GM03348 (cell line): ENCODE data around the gene HSPA1B.
"Not testable (repeated sequence)": the region's sequence is repeated elsewhere in the genome, so short reads cannot be mapped to it uniquely, and the experiment has no call there.

Source experiments
- DNase-seq: peaks from one replicate; pipeline ENCODE4 v3.0.0; 2012; ENCODE audit warnings: low spot score

Gene HSPA1B

DNA sequence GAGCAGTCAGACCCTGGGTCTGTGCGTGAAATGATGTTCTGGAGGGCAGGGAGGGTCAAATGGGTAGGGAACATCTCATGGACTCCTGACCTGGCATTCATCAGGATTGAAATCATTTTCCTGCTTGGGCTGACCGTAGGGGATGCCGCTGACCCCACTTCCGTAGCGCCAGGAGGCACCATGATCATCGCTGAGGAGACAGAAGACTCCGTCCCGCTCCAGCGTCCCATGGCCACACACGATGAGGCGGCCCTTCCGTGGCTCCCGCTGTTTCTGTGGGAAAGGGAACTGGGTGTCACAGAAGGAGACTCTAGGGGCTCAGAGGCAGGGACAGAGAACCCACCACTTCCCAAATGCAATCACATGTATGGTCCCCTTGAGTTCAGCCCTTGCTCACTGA lies 32.8 kb downstream of the HSPA1B start:
- no peak for DNase-seq

DNA sequence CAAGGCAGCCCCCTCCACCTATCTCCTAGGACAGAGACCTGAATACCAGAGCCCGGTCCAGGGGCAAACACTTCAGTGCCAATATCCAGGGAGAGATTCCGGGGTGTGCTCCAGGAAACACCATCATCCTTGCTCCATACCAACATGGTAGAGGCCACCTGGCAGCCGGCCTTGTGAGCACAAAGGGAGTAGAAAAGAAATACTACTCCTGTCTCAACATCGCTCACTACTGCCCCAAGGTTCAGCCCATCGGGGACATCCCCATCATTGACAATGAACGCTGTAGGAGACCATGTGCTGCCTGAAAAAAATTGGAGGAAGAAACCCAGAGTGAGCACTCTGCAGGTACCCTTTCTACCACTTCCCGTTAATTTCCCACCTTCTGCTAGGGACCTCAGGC lies 33.6 kb downstream of the HSPA1B start:
- DNase-seq, result no peak

DNA sequence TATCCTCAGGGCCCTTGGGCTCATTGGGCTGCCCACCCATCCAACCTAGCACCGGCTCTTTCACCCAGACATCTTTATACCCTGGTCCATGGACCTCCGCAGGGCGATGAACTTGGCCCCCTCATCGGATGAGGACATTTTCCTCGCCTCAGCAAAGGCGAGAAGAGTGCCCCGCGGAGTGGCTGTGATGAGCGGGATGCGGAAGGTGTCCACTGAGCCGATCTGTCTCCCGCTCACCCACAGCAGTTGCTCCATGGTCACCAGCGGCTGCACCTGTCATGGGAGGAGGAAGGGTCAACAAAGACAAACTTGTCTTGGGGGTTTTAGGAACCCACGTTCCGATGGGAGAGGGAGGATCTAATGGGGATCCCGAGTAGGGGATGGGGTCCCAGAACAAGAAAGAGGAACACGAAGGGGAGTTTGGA lies 34.4 kb downstream of the HSPA1B start:
- no peak for DNase-seq

DNA sequence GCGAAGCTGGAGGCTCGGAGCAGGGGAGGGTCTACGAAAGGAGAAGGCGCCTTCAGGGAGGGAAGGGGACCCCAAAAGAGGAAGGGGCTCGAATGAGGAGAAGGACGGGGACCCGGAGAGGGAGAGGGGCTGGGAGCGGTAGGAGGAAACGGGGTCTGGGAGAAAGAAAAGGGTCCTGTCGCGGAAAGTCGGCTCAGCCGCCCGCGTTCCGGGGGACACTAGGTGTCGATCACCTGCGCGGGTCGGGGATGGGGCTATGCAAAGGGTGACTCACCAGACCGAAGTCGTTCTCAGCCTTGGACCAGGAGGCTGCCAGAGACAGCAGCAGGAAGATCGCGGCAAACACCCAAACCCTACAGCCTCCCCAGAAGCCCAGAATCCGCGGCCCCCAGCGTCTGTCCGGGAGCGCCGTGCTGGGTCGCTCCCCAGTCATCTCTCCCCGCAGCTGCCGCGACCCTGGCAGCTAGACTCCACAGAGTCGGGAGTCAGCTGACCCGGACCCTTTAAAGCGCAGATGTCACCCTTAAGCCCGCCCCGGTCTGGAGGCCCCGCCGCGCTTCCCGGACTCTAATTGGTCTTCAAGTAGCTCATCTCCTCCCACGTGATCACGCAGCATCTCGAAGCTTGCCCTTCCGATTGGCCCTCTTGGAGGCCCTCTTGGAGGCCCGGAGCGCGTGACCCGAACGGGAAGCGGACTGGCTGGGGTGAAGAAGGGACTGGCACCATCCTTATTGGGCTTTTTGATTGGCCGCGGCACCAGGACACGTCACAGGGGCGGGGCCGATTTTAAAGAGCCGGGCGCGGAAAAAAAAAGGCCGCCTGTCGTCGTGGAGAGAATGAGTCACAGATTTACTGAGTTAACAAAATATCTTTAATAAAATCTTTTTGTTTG lies 35.1 kb downstream of the HSPA1B start, which contains the start of gene NEU1:
Gene NEU1, minus strand, starts transcription at position 478 of the 892 bp plus-strand sequence. Its CDS starts 45 bp downstream, at position 433.
- DNase-seq, result peak; percentile 100

DNA sequence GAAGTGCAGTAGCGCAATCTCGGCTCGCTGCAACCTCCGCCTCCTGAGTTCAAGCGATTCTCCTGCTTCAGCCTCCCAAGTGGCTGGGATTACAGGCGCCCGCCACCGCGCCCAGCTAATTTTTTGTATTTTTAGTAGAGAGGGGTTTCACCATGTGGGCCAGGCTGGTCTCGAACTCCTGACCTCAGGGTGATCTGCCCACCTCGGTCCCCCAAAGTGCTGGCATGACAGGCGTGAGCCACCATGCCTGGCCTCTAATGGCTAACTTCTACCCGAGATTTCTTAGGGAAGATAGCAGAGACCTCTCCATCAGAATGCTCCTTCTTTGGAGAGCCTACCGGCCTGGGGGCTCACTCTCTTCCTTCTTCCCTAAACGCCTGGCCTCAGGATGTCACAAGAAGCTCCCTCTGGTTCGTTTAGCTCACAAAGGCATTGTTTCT lies 36.6 kb downstream of the HSPA1B start:
- DNase-seq, result not testable (repeated sequence)

GRCh38 chr6:31864818-31865204 lies 37.3 kb downstream of the HSPA1B start:
- no peak for DNase-seq

DNA sequence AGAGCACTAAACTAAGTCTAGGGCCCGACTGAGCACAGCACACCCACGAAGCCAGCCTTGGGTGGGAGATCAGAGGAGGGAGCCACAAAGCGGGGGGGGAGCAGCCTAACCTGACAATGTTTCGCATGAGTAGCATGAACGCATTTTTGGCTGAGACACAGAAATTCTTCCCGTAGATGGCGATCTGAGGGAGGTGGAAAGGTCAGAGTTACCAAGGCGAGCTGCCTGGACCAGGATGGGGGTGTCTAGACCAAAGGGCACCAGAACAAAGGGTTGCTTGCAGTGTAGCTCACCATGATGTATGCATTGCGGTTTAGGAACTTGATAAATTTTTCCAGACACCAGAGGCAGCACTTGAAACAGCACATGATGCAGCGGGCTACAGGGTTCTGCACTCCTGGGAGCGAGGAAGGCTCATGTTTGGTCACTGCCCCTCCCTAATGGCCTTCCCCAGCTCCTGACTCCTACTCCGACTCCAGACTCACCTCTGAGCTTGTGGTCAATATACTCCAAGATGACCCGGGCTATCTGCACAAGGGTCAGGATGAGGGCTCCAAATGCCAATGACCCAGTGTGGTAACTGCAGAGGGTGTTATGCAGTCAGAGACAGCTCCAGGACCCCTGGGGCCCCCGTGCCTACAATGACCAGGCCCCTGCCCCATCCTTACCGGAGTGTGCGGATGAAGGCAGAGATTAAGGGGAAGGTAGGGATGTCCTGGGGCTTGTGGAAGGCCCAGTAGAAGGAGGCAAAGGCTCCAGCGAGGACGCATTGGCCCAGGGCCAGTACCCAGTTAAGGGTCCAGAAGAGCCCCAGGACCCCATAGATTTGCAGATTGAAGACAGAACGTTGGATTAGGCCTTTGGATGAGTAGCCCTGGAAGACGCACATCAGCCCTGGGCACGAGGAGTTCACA lies 37.9 kb downstream of the HSPA1B start:
- DNase-seq, result no peak

DNA sequence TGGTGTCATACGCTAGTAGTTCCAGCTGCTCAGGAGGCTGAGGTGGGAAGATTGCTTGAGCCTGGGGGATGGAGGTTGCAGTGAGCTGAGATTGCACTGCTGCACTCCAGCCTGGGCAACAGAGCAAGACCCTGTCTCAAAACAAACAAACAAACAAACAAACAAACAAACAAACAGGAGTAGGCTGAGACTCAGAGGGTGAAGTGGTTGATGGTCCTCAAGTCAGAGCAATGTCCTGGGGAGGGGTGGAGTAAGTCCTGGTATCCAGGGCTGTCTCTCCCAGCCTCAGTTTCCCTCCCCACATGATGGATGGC lies 41.1 kb downstream of the HSPA1B start:
- DNase-seq, result not testable (repeated sequence)

- DNase-seq, result no peak
These were observed 41.8 kb downstream of the HSPA1B start for GRCh38 chr6:31869343-31869742.

DNA sequence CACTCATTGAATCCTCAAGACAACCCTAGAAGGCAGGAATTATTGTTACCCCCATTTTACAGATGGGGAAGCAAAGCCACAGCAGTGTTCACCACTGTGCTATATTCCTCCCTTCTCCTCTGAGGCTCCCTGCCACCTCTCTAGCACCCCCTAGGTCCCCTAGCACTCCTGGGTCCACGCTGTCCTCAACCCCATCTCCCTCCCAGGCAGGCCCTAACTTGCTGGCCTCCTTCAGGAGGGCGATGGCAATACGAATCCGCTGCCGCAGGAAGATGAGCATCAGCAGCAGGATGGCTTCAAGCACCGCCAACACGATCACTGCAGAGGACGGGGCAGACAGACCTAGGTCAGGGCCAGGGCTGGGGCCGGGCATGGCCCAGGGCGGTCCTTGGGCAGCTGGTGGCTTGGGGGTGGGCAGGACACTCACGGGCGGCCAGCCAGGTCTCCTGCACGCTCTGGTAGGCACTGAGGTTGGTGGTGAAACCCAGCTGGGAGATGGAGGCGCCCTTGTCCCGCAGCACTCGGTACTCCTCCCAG lies 42.9 kb downstream of the HSPA1B start:
- DNase-seq, result peak; percentile 3

DNA sequence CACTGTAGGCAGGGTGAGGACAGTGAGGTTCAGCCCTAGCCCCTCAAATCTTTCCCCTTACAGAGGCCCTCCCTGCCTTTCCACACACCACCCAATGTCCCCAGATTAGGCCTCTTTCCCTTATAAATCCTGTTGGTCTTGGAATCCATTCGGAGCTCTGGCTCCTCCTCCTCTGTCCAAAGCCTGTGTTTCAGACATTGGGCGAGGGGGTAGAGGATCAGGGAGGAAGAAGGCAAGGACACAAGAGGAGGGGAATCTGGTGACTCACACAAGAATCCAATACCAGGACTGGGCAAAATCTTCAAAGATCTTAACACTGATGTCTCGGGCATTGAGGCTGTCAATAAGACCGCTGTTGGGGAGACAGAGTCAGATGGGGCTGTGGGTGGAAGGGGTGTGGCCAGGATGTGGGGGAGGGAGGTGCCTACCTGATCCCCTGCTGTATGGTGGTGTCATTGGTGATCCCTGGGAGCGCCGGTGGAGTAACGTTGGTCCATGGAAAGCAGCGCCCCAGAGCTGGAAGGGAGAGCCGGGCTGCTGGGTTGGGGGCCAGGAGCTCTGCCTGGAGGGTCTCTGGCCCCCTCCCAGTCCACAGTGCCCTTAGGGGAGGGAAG lies 43.6 kb downstream of the HSPA1B start:
- DNase-seq, result peak; percentile 37

- no peak for DNase-seq
These were observed 46.6 kb downstream of the HSPA1B start for GRCh38 chr6:31874084-31874670.

GRCh38 chr6:31874836-31875572 lies 47.5 kb downstream of the HSPA1B start:
- no peak for DNase-seq

DNA sequence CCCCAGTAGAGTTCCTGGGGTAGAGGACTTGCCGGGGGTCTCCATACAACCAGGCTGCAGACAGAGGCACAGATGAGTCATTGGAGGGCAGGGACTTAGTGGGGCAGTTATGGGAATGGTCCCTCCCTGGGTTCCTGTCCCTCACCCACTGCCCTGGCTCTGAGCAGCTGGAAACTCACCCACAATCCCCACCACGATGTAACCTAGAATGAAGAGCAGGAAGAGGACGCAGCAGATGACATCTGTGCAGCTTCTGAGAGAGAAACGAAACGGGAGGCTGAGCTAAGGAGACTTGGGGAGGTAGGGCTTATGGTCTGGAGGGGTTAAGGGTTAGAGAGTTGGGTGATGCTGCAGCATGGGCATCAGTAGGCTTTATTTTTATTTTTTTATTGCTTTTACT lies 48.3 kb downstream of the HSPA1B start:
- no peak for DNase-seq

GRCh38 chr6:31876357-31876756 lies 48.8 kb downstream of the HSPA1B start:
- no peak for DNase-seq

DNA sequence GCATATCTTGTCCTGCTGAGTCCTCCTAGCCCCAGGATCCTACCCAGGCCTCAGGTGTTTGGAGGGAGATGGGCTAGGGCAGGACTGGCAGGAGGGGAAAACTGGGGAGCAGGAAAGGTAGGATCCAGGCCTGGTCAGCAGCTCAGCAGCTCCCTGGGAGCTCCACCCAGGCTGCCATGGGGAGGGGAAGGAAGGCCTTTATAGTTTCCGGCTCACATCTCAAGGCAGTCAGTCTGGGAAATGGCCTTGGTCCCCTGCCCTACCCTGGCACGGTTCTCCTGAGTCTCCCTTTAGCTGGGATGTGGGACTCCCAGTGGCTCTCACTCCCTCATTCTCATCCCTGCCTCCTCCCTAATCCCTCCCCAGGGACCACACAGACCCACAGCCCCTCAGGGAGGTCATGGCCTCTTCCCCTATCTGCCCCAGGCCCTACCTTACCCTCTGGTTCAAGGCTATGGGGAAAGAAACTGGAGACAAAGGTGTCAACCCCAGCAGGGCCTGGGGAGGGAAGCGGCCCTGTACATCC lies 49.6 kb downstream of the HSPA1B start:
- no peak for DNase-seq

DNA sequence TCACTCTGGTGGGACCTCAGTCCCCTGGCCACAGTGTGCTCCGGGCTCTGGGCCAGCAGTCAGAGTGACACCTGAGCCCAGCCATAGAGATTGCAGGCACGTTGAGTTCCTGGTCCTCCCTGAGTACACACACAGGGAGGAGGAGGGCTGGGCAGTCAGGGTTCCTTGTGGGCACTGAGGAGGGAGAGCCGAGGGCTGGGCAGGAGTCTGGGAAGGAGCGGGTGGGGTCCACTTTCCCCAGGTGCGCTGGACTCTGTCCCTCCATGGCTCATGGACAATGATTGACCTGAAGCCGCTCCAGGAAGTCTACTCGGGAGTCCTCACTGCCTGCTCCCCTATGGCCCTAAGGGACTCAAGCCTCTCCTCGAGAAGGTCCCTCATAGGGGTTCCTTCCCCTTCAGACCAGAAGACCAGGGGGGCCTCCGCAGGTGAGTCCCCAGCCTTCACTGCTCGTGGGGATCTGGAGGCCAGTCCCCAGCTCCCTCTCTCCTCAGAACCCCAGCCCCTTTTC lies 50.2 kb downstream of the HSPA1B start:
- no peak for DNase-seq

DNA sequence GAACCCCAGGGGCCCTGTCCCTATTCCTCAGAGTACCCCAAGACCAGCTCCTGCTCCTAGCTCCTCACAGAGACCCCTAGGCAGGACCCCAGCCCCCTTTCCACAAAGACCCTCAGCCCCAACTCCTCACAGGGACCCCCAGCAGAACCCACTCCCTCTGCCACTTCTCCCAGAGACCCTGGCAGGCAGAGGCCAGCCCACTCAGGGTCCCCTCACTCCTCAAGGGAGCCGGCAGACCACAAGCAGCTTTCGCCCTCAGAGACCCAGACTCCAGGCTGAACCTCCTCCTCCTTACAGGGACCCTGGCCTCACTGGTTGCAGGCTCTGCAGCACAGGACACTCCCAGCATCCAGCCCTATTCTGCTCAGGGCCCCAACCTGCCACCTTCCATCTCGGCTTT lies 50.7 kb downstream of the HSPA1B start:
- no peak for DNase-seq

DNA sequence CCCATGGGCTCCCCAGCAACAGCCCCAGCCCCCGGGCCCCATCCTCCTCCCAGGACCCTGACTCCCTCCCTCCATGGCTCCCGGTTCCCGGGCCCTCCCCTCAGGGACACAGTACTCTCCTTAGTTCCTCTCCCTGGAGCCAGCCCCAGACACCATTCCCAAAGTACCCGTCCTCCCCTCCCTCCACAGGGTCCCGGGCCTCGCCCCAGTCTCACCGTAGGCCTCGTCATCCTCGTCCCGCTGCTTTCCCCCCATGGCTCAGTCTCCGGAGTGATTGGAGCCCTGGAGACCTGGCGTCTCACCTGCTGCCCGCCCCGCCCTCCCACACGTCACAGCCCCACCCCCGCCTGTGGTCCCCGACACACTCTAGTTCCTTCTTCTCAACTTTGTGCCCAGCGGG lies 51.2 kb downstream of the HSPA1B start, which contains the start of gene SLC44A4:
Gene SLC44A4, minus strand, starts transcription at position 272 of the 400 bp plus-strand sequence. Its CDS starts 17 bp downstream, at position 255.
- DNase-seq, result no peak

GRCh38 chr6:31879143-31879542 lies 51.6 kb downstream of the HSPA1B start:
- DNase-seq, result no peak
